ENCODE measurements around the gene B3GLCT. TPM values are rescaled to one million over a fixed set of nuclear protein-coding genes. Genes with fewer than 3 reads are reported as not detected.

B3GLCT gene
- total RNA-seq, 1 experiment from 2014 or later, result 3.9 TPM

DNA sequence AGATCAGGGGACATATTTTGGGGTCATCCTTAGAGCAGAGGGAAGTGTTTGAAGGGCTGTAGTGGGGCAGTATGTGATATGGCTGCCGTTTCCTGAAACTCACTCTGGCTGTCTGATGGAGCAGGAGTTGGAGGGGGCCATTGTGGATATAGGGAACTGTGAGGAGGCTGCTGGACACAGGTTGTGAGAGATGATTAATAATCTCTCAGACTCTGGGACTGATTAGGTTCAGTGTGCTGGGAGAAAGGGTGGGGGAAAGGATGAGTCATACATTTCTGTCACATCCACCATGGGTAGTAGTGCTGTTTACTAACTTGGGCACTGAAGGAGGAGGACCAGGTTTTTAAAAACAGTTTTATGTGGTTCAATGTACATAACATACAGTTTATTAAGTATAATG, 4.8 kb downstream of the B3GLCT start:
- DNase-seq (ENCODE audit: low read depth, low spot score), result peak; percentile 45
- BruUV-seq (replicated peaks), result no TSS peak
- no peaks in the 10 kb centered on the region for H3K9me2 ChIP-seq (ENCODE audit: insufficient read depth)
- peak overlapping the region; percentile 48 for H3K4me2 ChIP-seq (ENCODE audit: low read length)
- CTCF ChIA-PET, result no interaction called here
- RAD21 ChIA-PET (ENCODE audit: low non-redundant PET in 1 of 2, low total read pairs in 2 of 2, uncharacterized antibody in 2 of 2, unreplicated experiment in 2 of 2), result no interaction called here
- intact Hi-C loops (cut with micrococcal nuclease), result no loop called here
- ATAC-seq, result no peak
- POLR2A ChIA-PET, result no interaction called here
- H3K9me3 ChIP-seq (ENCODE audit: control insufficient read depth in 1 of 2, insufficient read depth in 1 of 2, low read depth in 1 of 2, low read length in 2 of 2), result no peaks in the 10 kb centered on the region
- no peaks in the 10 kb centered on the region for H3K27me3 ChIP-seq (ENCODE audit: insufficient read depth, low read length)
- no peak overlapping the region for H2AFZ ChIP-seq (ENCODE audit: low read depth, low read length, poor library complexity, severe bottlenecking)
- H3K36me3 ChIP-seq (ENCODE audit: control insufficient read depth in 1 of 2, insufficient read depth in 2 of 2, low read length in 2 of 2), result no peaks in the 10 kb centered on the region
- no peaks in the 10 kb centered on the region for H4K20me1 ChIP-seq (ENCODE audit: insufficient read depth)
- peaks cover 22 to 27% of the 10 kb centered on the region in 2 experiments for H3K4me1 ChIP-seq (ENCODE audit: control insufficient read depth in 1 of 2, insufficient read depth in 2 of 2, low read length in 2 of 2)
- no peak overlapping the region for H3K27ac ChIP-seq (ENCODE audit: low read depth, low read length)
- no peak overlapping the region for H3K9ac ChIP-seq (ENCODE audit: low read length)
- TF ChIP-seq EZH2phosphoT487 (IDR thresholded peaks at IDR 0.05; ENCODE audit: borderline replicate concordance) (no peak), JUND (IDR thresholded peaks at IDR 0.05) (peak; percentile 69), SIN3A (IDR thresholded peaks at IDR 0.05; ENCODE audit: low read depth) (no peak), FOSL1 (IDR thresholded peaks at IDR 0.05; ENCODE audit: low read depth) (peak; percentile 71), CBX3 (IDR thresholded peaks at IDR 0.05; ENCODE audit: low read depth) (peak; percentile 61; the same call in 1 of the 2 replicates)
- TF ChIP-seq, protein P1, sequence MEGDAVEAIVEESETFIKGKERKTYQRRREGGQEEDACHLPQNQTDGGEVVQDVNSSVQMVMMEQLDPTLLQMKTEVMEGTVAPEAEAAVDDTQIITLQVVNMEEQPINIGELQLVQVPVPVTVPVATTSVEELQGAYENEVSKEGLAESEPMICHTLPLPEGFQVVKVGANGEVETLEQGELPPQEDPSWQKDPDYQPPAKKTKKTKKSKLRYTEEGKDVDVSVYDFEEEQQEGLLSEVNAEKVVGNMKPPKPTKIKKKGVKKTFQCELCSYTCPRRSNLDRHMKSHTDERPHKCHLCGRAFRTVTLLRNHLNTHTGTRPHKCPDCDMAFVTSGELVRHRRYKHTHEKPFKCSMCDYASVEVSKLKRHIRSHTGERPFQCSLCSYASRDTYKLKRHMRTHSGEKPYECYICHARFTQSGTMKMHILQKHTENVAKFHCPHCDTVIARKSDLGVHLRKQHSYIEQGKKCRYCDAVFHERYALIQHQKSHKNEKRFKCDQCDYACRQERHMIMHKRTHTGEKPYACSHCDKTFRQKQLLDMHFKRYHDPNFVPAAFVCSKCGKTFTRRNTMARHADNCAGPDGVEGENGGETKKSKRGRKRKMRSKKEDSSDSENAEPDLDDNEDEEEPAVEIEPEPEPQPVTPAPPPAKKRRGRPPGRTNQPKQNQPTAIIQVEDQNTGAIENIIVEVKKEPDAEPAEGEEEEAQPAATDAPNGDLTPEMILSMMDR (IDR thresholded peaks at IDR 0.05 in 2 of 3, conservative IDR thresholded peaks at IDR 0.05 in 1 of 3; ENCODE audit: borderline replicate concordance in 1 of 3, insufficient read depth in 1 of 3, low read depth in 2 of 3, low read length in 2 of 3), result no peak
- H3K4me3 ChIP-seq (replicated peaks in 1 of 2; ENCODE audit: low read depth in 1 of 2, low read length in 2 of 2), result no peak overlapping the region
- H3K79me2 ChIP-seq (ENCODE audit: insufficient read depth, low read length), result no peaks in the 10 kb centered on the region

DNA sequence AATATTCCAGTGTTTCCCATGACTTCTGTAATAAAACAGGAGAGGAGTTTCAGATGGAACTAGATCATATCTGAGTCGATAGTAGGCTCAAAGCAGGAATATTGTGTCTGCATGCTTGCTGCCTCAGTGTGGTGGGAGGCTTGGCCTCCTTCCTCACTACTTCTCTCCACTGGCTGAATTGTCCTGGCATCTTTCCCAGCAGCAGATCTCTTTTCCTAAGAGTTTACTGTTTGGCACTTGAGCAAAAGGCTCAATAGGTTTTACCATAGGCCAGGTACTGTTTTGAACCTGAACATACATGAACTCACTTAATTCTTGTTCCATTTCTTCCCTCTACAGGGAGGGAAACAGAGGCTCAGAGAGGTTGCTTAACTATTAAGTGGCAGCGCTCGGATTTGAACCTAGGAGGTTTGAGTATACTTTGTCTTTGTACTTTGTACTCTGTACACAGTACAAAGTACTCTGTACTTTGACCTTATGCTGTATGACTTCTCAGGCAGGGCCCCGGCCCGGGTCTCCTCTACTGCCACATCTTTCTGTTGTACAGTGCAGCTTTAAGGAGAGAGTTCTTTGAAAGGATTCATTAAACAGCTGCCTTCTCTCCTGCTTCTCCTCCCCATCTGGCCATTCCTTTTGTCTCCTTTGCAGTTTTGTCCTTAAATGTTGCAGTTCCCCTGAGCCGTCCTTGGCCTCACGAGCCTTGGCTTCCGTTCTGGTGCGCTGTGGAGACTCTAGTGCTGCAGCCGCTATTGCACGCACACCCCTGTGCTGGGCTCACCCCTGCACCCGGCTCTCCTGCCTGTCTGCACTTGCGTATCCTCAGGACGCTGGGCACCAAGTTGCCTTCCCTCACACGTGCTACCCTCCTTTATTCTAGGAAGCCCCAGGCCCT, 8.1 kb downstream of the B3GLCT start:
- Histone ChIP-seq H3K9me3 (ENCODE audit: control insufficient read depth in 1 of 2, insufficient read depth in 1 of 2, low read depth in 1 of 2, low read length in 2 of 2) (no peaks in the 10 kb centered on the region), H2AFZ (ENCODE audit: low read depth, low read length, poor library complexity, severe bottlenecking) (no peak overlapping the region), H3K4me2 (ENCODE audit: low read length) (no peak overlapping the region), H3K79me2 (ENCODE audit: insufficient read depth, low read length) (no peaks in the 10 kb centered on the region), H3K27me3 (ENCODE audit: insufficient read depth, low read length) (no peaks in the 10 kb centered on the region), H4K20me1 (ENCODE audit: insufficient read depth) (no peaks in the 10 kb centered on the region), H3K27ac (ENCODE audit: low read depth, low read length) (no peak overlapping the region), H3K4me1 (ENCODE audit: control insufficient read depth in 1 of 2, insufficient read depth in 2 of 2, low read length in 2 of 2) (peaks cover 13 to 17% of the 10 kb centered on the region in 2 experiments), H3K9me2 (ENCODE audit: insufficient read depth) (no peaks in the 10 kb centered on the region), H3K36me3 (ENCODE audit: control insufficient read depth in 1 of 2, insufficient read depth in 2 of 2, low read length in 2 of 2) (no peaks in the 10 kb centered on the region), H3K9ac (ENCODE audit: low read length) (no peak overlapping the region), H3K4me3 (replicated peaks in 1 of 2; ENCODE audit: low read depth in 1 of 2, low read length in 2 of 2) (no peak overlapping the region)
- DNase-seq (ENCODE audit: low read depth, low spot score) (no peak), ATAC-seq (no peak)
- POLR2A ChIA-PET, result interaction anchor here (0.6 kb wide), 1 partner anchor 16 kb away, joined by 4 read pairs; no protein-coding TSS in a partner anchor
- BruUV-seq (replicated peaks), result no TSS peak
- RAD21 ChIA-PET (ENCODE audit: low non-redundant PET in 1 of 2, low total read pairs in 2 of 2, uncharacterized antibody in 2 of 2, unreplicated experiment in 2 of 2), result no interaction called here
- intact Hi-C loops (cut with micrococcal nuclease), result no loop called here
- CTCF ChIA-PET, result no interaction called here
- TF ChIP-seq EZH2phosphoT487 (IDR thresholded peaks at IDR 0.05; ENCODE audit: borderline replicate concordance), result no peak
- no peak for TF ChIP-seq RAD21 (IDR thresholded peaks at IDR 0.05; ENCODE audit: low read depth)
- TF ChIP-seq YY1 (IDR thresholded peaks at IDR 0.05; ENCODE audit: extremely low read depth, insufficient replicate concordance, low read depth, low read length), result no peak
- no peak for TF ChIP-seq EZH2 (IDR thresholded peaks at IDR 0.05)
- TF ChIP-seq, protein P1 (IDR thresholded peaks at IDR 0.05 in 2 of 3, conservative IDR thresholded peaks at IDR 0.05 in 1 of 3; ENCODE audit: borderline replicate concordance in 1 of 3, insufficient read depth in 1 of 3, low read depth in 2 of 3, low read length in 2 of 3), result no peak
- TF ChIP-seq, protein P2, sequence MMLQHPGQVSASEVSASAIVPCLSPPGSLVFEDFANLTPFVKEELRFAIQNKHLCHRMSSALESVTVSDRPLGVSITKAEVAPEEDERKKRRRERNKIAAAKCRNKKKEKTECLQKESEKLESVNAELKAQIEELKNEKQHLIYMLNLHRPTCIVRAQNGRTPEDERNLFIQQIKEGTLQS (IDR thresholded peaks at IDR 0.05), result no peak
- TF ChIP-seq SRF (IDR thresholded peaks at IDR 0.05; ENCODE audit: low read depth), result no peak
- no peak for TF ChIP-seq POLR2AphosphoS5 (IDR thresholded peaks at IDR 0.05; ENCODE audit: low read depth, low read length)
- no peak for TF ChIP-seq POLR2A (IDR thresholded peaks at IDR 0.05; ENCODE audit: borderline replicate concordance, extremely low read depth, insufficient read depth, insufficient read length)
- TF ChIP-seq TCF7L2 (IDR thresholded peaks at IDR 0.05; ENCODE audit: borderline replicate concordance, extremely low read depth, insufficient read depth, insufficient read length), result no peak

Measured in HCT116 (cell line).